Measurements from ENCODE around the gene ZNF791. TPM values are rescaled to one million over a fixed set of nuclear protein-coding genes. Genes with fewer than 3 reads are reported as not detected.

The ZNF791 gene
- polyA plus RNA-seq, 1 donor from 2014 or later: 10.2 TPM

GRCh38 chr19:12628040-12629022 lies 17.6 kb downstream of the ZNF791 start:
- Histone ChIP-seq H4K20me1 (ENCODE audit: insufficient read depth) (no peaks in the 10 kb centered on the region), H3K4me3 (ENCODE audit: low read length) (no peak overlapping the region), H3K27me3 (ENCODE audit: insufficient read depth, low read depth, low read length) (no peaks in the 10 kb centered on the region), H3F3A (ENCODE audit: insufficient read depth, low read length, poor library complexity, severe bottlenecking) (no peaks in the 10 kb centered on the region), H3K79me2 (replicated peaks; ENCODE audit: insufficient read depth, low read length) (no peaks in the 10 kb centered on the region), H3K9ac (ENCODE audit: low read length) (no peak overlapping the region), H3K9me3 (ENCODE audit: low read length) (peaks cover 10% of the 10 kb centered on the region), H3K4me2 (ENCODE audit: low read length) (no peak overlapping the region), H3K27ac (ENCODE audit: low read length) (no peak overlapping the region), H3K9me2 (ENCODE audit: insufficient read depth, low read length) (no peaks in the 10 kb centered on the region), H3K36me3 (ENCODE audit: insufficient read depth, low read length) (peaks cover 24% of the 10 kb centered on the region), H2AFZ (ENCODE audit: low read depth, low read length) (no peak overlapping the region)
- no peak for TF ChIP-seq CTCF (IDR thresholded peaks at IDR 0.05; ENCODE audit: poor library complexity, severe bottlenecking)
- no peak for TF ChIP-seq TAF1 (IDR thresholded peaks at IDR 0.05; ENCODE audit: low read depth)
- TF ChIP-seq RAD21 (conservative IDR thresholded peaks at IDR 0.05): no peak
- no peak for TF ChIP-seq POLR2AphosphoS5 (IDR thresholded peaks at IDR 0.05)
- no peak for TF ChIP-seq SMC3 (conservative IDR thresholded peaks at IDR 0.05; ENCODE audit: poor library complexity)
- no peak for TF ChIP-seq EP300 (conservative IDR thresholded peaks at IDR 0.05; ENCODE audit: poor library complexity, severe bottlenecking)
- no peak for TF ChIP-seq MXI1 (conservative IDR thresholded peaks at IDR 0.05; ENCODE audit: poor library complexity, severe bottlenecking)
- TF ChIP-seq EZH2 (IDR thresholded peaks at IDR 0.05; ENCODE audit: borderline replicate concordance, insufficient read depth, low read length, poor library complexity, severe bottlenecking): no peak
- no peak for TF ChIP-seq REST (IDR thresholded peaks at IDR 0.05; ENCODE audit: borderline replicate concordance)

GRCh38 chr19:12629215-12629614 lies 18.5 kb downstream of the ZNF791 start:
- TF ChIP-seq EZH2 (IDR thresholded peaks at IDR 0.05; ENCODE audit: borderline replicate concordance, insufficient read depth, low read length, poor library complexity, severe bottlenecking): no peak
- TF ChIP-seq RAD21 (conservative IDR thresholded peaks at IDR 0.05): no peak
- no peak for TF ChIP-seq CTCF (IDR thresholded peaks at IDR 0.05; ENCODE audit: poor library complexity, severe bottlenecking)
- TF ChIP-seq TAF1 (IDR thresholded peaks at IDR 0.05; ENCODE audit: low read depth): no peak
- no peak for TF ChIP-seq EP300 (conservative IDR thresholded peaks at IDR 0.05; ENCODE audit: poor library complexity, severe bottlenecking)
- TF ChIP-seq MXI1 (conservative IDR thresholded peaks at IDR 0.05; ENCODE audit: poor library complexity, severe bottlenecking): no peak
- TF ChIP-seq SMC3 (conservative IDR thresholded peaks at IDR 0.05; ENCODE audit: poor library complexity): no peak
- no peak for TF ChIP-seq REST (IDR thresholded peaks at IDR 0.05; ENCODE audit: borderline replicate concordance)
- Histone ChIP-seq H4K20me1 (ENCODE audit: insufficient read depth) (no peaks in the 10 kb centered on the region), H3K9ac (ENCODE audit: low read length) (no peak overlapping the region), H3K9me3 (ENCODE audit: low read length) (peaks cover 10% of the 10 kb centered on the region), H3F3A (ENCODE audit: insufficient read depth, low read length, poor library complexity, severe bottlenecking) (no peaks in the 10 kb centered on the region), H3K9me2 (ENCODE audit: insufficient read depth, low read length) (no peaks in the 10 kb centered on the region), H3K27me3 (ENCODE audit: insufficient read depth, low read depth, low read length) (no peaks in the 10 kb centered on the region), H3K27ac (ENCODE audit: low read length) (no peak overlapping the region), H3K4me3 (ENCODE audit: low read length) (no peak overlapping the region), H3K4me2 (ENCODE audit: low read length) (no peak overlapping the region), H3K36me3 (ENCODE audit: insufficient read depth, low read length) (peaks cover 24% of the 10 kb centered on the region), H2AFZ (ENCODE audit: low read depth, low read length) (no peak overlapping the region), H3K79me2 (replicated peaks; ENCODE audit: insufficient read depth, low read length) (no peaks in the 10 kb centered on the region)

All from neural cell (in vitro differentiated cells).